Activated CD8-positive, alpha-beta memory T cell treated with anti-CD3 and anti-CD28 coated beads for 4 hours (primary cell): ENCODE data around the gene FLII.
A peak's percentile ranks its signal among the peaks of the same experiment; 100 is the strongest.
"Not testable (repeated sequence)": the region's sequence is repeated elsewhere in the genome, so short reads cannot be mapped to it uniquely, and the experiment has no call there.

Experiments
- DNase-seq, 2 donors: peaks; one replicate each; pipeline ENCODE4 v3.0.0-alpha.2; 2020; ENCODE audit warnings: low read depth in 2 of 2

The FLII gene

GRCh38 chr17:18224053-18224386, 34.5 kb downstream of the FLII start:
- no peak for DNase-seq

GRCh38 chr17:18218756-18219415, 39.7 kb downstream of the FLII start:
- DNase-seq, result no peak

- peak; percentile 49 to 58 for DNase-seq
Measured at GRCh38 chr17:18217412-18218015, 41.0 kb downstream of the FLII start.

GRCh38 chr17:18216906-18217305, 41.6 kb downstream of the FLII start:
- not testable (repeated sequence) for DNase-seq

- DNase-seq, result no peak
Measured at GRCh38 chr17:18213666-18214270, 44.8 kb downstream of the FLII start.

- no peak for DNase-seq
Measured at GRCh38 chr17:18208092-18208491, 50.4 kb downstream of the FLII start.

GRCh38 chr17:18206962-18207361, 51.6 kb downstream of the FLII start:
- DNase-seq, result no peak

GRCh38 chr17:18205861-18206260, 52.7 kb downstream of the FLII start:
- no peak for DNase-seq

GRCh38 chr17:18203308-18203707, 55.2 kb downstream of the FLII start:
- no peak for DNase-seq

GRCh38 chr17:18201108-18201507, 57.4 kb downstream of the FLII start:
- no peak for DNase-seq

- no peak for DNase-seq
Measured at GRCh38 chr17:18198530-18198929, 60.0 kb downstream of the FLII start.

GRCh38 chr17:18197535-18198194, 60.9 kb downstream of the FLII start:
- DNase-seq, result no peak

- DNase-seq, result no peak
Measured at GRCh38 chr17:18195246-18195645, 63.3 kb downstream of the FLII start.
